Neuronal stem cell (in vitro differentiated cells): ENCODE results near the gene DESI1.

Experiments
- DNase-seq: peaks from one replicate; pipeline ENCODE4 v3.0.0-alpha.2; 2013; ENCODE audit warnings: low spot score
- H2AFZ ChIP-seq: one replicate; pipeline ENCODE4 v1.6.1; 2013; ENCODE audit warnings: mild to moderate bottlenecking, low read length, inconsistent platforms
- H2AK5ac ChIP-seq: 2 replicates; pipeline ENCODE4 v1.6.1; 2013; ENCODE audit warnings: low read depth, mild to moderate bottlenecking, inconsistent platforms, low read length, moderate library complexity, mixed read lengths
- H2BK120ac ChIP-seq: 2 replicates; pipeline ENCODE4 v1.6.1; 2013; ENCODE audit warnings: low read depth, mild to moderate bottlenecking, inconsistent platforms, low read length, moderate library complexity, mixed read lengths
- H2BK12ac ChIP-seq: one replicate; pipeline ENCODE4 v1.6.1; 2013; ENCODE audit warnings: low read length, inconsistent platforms
- H2BK15ac ChIP-seq: 2 replicates; pipeline ENCODE4 v1.6.1; 2013; ENCODE audit warnings: mild to moderate bottlenecking, low read length, inconsistent platforms, mixed read lengths
- H2BK5ac ChIP-seq: one replicate; pipeline ENCODE4 v1.6.1; 2013; ENCODE audit warnings: inconsistent platforms, mild to moderate bottlenecking, low read length, moderate library complexity
- H3K14ac ChIP-seq: one replicate; pipeline ENCODE4 v1.6.1; 2013; ENCODE audit warnings: low read length, inconsistent platforms
- H3K18ac ChIP-seq: 2 replicates; pipeline ENCODE4 v1.6.1; 2013; ENCODE audit warnings: low read length, inconsistent platforms
- H3K23ac ChIP-seq: 2 replicates; pipeline ENCODE4 v1.6.1; 2013; ENCODE audit warnings: low read depth, mild to moderate bottlenecking, mixed read lengths, low read length, inconsistent platforms; ENCODE audit not compliant: poor library complexity
- H3K27ac ChIP-seq: replicated peaks from 3 replicates; pipeline ENCODE4 v1.5.1; 2013; ENCODE audit warnings: low read length, inconsistent platforms
- H3K27me3 ChIP-seq, 3 experiments: 2 replicates each; pipeline ENCODE4 v1.6.1; 2013; ENCODE audit warnings: low read length in 3 of 3, mild to moderate bottlenecking in 2 of 3, inconsistent platforms in 1 of 3, low read depth in 1 of 3, mixed read lengths in 1 of 3, moderate library complexity in 1 of 3; ENCODE audit not compliant: control insufficient read depth in 3 of 3, insufficient read depth in 3 of 3
- H3K36me3 ChIP-seq, 2 donors: replicated peaks in 1 of 2; 2 replicates each; pipeline ENCODE4 v1.6.1; 2013; ENCODE audit warnings: low read length in 2 of 2; ENCODE audit not compliant: control insufficient read depth in 2 of 2, insufficient read depth in 2 of 2
- H3K4ac ChIP-seq: 2 replicates; pipeline ENCODE4 v1.6.1; 2013; ENCODE audit warnings: inconsistent platforms, mild to moderate bottlenecking, low read length, moderate library complexity
- H3K4me1 ChIP-seq, 2 donors: 1 replicate in 1 of 2; 2 replicates in 1 of 2; pipeline ENCODE4 v1.6.1; 2013; ENCODE audit warnings: low read length in 2 of 2, low read depth in 1 of 2; ENCODE audit not compliant: control insufficient read depth in 2 of 2, insufficient read depth in 1 of 2
- H3K4me2 ChIP-seq: one replicate; pipeline ENCODE4 v1.6.1; 2013; ENCODE audit warnings: mild to moderate bottlenecking, low read length, inconsistent platforms; ENCODE audit not compliant: insufficient read depth, poor library complexity, severe bottlenecking
- H3K4me3 ChIP-seq, 2 donors: 2 replicates each; pipeline ENCODE4 v1.5.1; 2013; ENCODE audit warnings: low read length in 2 of 2, mild to moderate bottlenecking in 2 of 2, inconsistent platforms in 1 of 2, moderate library complexity in 1 of 2
- H3K79me1 ChIP-seq: one replicate; pipeline ENCODE4 v1.6.1; 2013; ENCODE audit warnings: low read depth, mild to moderate bottlenecking, inconsistent platforms, low read length, moderate library complexity
- H3K9ac ChIP-seq: one replicate; pipeline ENCODE4 v1.6.1; 2013; ENCODE audit warnings: mild to moderate bottlenecking, low read depth, low read length, inconsistent platforms; ENCODE audit not compliant: poor library complexity
- H3K9me3 ChIP-seq, 2 donors: replicated peaks in 1 of 2; 2 replicates each; pipeline versions ENCODE3 to v1.6.1; 2013; ENCODE audit warnings: low read length in 2 of 2, mild to moderate bottlenecking in 2 of 2, inconsistent platforms in 1 of 2, low read depth in 1 of 2, mixed read lengths in 1 of 2, moderate library complexity in 1 of 2; ENCODE audit not compliant: control insufficient read depth in 2 of 2, insufficient read depth in 1 of 2
- H4K8ac ChIP-seq: one replicate; pipeline ENCODE4 v1.6.1; 2013; ENCODE audit warnings: low read depth, mild to moderate bottlenecking, inconsistent platforms, low read length, moderate library complexity
- H4K91ac ChIP-seq: one replicate; pipeline ENCODE4 v1.6.1; 2013; ENCODE audit warnings: low read length, low read depth, mild to moderate bottlenecking, inconsistent platforms; ENCODE audit not compliant: poor library complexity
- WGBS, 2 donors: extraction: QIAGEN DNeasy Blood & Tissue Kit; methylation state at CpG; one replicate each; pipeline ENCODE4 v1.1.7; 2013; ENCODE audit warnings: missing lambda C conversion rate in 2 of 2, mixed read lengths in 1 of 2; ENCODE audit not compliant: insufficient read length in 2 of 2, insufficient replicate concordance in 1 of 2; ENCODE audit errors: extremely low coverage in 2 of 2; 5-methylcytosine and 5-hydroxymethylcytosine counted together

The DESI1 gene

GRCh38 chr22:41659941-41660340 is 39.1 kb upstream of the DESI1 start:
- no peak overlapping the region for H3K14ac ChIP-seq
- no peak overlapping the region for H3K18ac ChIP-seq
- no peak overlapping the region for H4K8ac ChIP-seq
- H3K27me3 ChIP-seq = no peaks in the 10 kb centered on the region
- no peak overlapping the region for H2BK5ac ChIP-seq
- no peak overlapping the region for H3K4me3 ChIP-seq
- H3K9ac ChIP-seq = no peak overlapping the region
- H3K27ac ChIP-seq = no peak overlapping the region
- no peak overlapping the region for H3K4ac ChIP-seq
- H3K23ac ChIP-seq = no peak overlapping the region
- H2BK12ac ChIP-seq = no peak overlapping the region
- no peaks in the 10 kb centered on the region for H3K9me3 ChIP-seq
- no peak overlapping the region for H4K91ac ChIP-seq
- H2AK5ac ChIP-seq = no peak overlapping the region
- no peaks in the 10 kb centered on the region for H3K4me1 ChIP-seq
- peaks cover 61 to 100% of the 10 kb centered on the region in 2 donors for H3K36me3 ChIP-seq
- H2BK120ac ChIP-seq = no peak overlapping the region
- no peak overlapping the region for H3K4me2 ChIP-seq
- no peak for DNase-seq
- no CpG with 5 or more reads among the region's 1 CpG for WGBS, 2 donors
- peaks cover 4% of the 10 kb centered on the region for H3K79me1 ChIP-seq
- no peak overlapping the region for H2AFZ ChIP-seq
- no peak overlapping the region for H2BK15ac ChIP-seq

DNA sequence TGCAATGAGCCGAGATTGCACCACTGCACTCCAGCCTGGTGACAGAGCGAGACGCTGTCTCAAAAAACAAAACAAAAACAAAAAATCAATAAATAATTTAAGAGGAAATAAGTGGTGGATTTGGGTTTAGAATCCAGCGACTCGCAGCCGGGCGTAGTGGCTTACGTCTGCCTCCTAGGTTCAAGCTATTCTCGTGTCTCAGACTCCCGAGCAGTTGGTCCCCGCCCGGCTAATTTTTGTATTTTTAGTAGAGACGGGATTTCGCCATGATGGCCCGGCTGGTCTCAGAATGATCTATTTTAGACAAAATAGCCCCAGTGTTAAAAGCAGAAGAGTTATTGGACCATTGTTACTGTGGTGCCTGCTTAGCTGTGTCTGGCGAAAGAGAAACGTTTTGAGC is 38.0 kb upstream of the DESI1 start:
- no peak for DNase-seq
- H2AK5ac ChIP-seq = no peak overlapping the region
- peaks cover 4% of the 10 kb centered on the region for H3K79me1 ChIP-seq
- no peak overlapping the region for H2BK15ac ChIP-seq
- no CpG with 5 or more reads among the region's 17 CpGs for WGBS, 2 donors
- no peak overlapping the region for H3K9ac ChIP-seq
- no peak overlapping the region for H3K14ac ChIP-seq
- no peak overlapping the region for H2AFZ ChIP-seq
- no peak overlapping the region for H2BK5ac ChIP-seq
- no peaks in the 10 kb centered on the region for H3K4me1 ChIP-seq
- no peak overlapping the region for H3K4me3 ChIP-seq
- no peak overlapping the region for H3K4me2 ChIP-seq
- H2BK120ac ChIP-seq = no peak overlapping the region
- H3K23ac ChIP-seq = no peak overlapping the region
- H3K4ac ChIP-seq = no peak overlapping the region
- H3K18ac ChIP-seq = no peak overlapping the region
- H3K9me3 ChIP-seq = no peaks in the 10 kb centered on the region
- no peaks in the 10 kb centered on the region for H3K27me3 ChIP-seq
- no peak overlapping the region for H4K91ac ChIP-seq
- H3K27ac ChIP-seq = no peak overlapping the region
- H3K36me3 ChIP-seq = peaks cover 68 to 100% of the 10 kb centered on the region in 2 donors
- no peak overlapping the region for H4K8ac ChIP-seq
- no peak overlapping the region for H2BK12ac ChIP-seq

DNA sequence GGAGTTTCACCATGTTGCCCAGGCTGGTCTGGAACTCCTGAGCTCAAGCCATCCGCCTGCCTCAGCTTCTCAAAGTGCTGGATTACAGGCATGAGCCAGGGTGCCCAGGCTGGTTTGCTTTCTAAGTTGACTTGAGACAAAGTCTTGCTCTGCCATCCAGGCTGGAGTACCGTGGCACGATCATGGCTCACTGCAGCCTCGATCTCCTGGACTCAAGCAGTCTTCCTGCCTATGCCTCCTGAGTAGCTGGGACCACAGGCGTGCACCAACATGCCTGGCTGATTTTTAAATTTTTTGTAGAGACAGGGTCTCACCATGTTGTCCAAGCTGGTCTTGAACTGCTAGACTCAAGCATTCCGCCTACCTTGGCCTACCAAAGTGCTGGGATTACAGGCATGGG is 36.9 kb upstream of the DESI1 start:
- Histone ChIP-seq H3K4me2 (no peak overlapping the region), H4K8ac (no peak overlapping the region), H2BK120ac (no peak overlapping the region), H3K36me3 (peaks cover 70 to 100% of the 10 kb centered on the region in 2 donors), H4K91ac (no peak overlapping the region), H2AFZ (no peak overlapping the region), H3K14ac (no peak overlapping the region), H2BK5ac (no peak overlapping the region), H3K23ac (no peak overlapping the region), H3K4me1 (no peaks in the 10 kb centered on the region), H2BK15ac (no peak overlapping the region), H3K9ac (no peak overlapping the region), H3K9me3 (no peaks in the 10 kb centered on the region), H3K4ac (no peak overlapping the region), H3K18ac (no peak overlapping the region), H3K4me3 (no peak overlapping the region), H2AK5ac (no peak overlapping the region), H3K27me3 (no peaks in the 10 kb centered on the region), H3K79me1 (peaks cover 4% of the 10 kb centered on the region), H3K27ac (no peak overlapping the region), H2BK12ac (no peak overlapping the region)
- no CpG with 5 or more reads among the region's 6 CpGs for WGBS, 2 donors
- DNase-seq = no peak

DNA sequence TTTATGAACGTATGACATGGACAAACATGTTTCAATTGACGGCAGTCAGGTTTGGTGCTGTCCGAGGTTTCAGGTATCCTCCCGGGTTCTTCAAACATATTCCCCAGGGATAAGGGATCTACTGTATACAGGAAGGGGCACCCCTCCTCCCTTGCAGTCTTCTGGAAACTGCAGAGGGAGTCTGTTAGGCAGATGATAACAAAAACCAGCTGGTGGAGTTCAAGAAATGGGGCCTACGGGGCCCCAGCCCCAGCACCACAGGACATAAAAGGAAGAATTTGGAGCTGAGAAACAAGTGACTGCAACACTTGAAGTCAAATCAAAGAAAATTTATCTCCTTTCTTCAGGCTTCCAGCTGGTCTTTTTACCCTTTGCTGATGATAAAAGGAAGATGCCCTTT is 35.7 kb upstream of the DESI1 start:
- peaks cover 71 to 100% of the 10 kb centered on the region in 2 donors for H3K36me3 ChIP-seq
- no peak overlapping the region for H3K23ac ChIP-seq
- H2AFZ ChIP-seq = no peak overlapping the region
- H3K27ac ChIP-seq = no peak overlapping the region
- no peak overlapping the region for H3K14ac ChIP-seq
- no peak overlapping the region for H3K4me3 ChIP-seq
- no peak overlapping the region for H2BK120ac ChIP-seq
- no peak overlapping the region for H2BK15ac ChIP-seq
- no peak overlapping the region for H3K9ac ChIP-seq
- peaks cover 4% of the 10 kb centered on the region for H3K79me1 ChIP-seq
- no peaks in the 10 kb centered on the region for H3K27me3 ChIP-seq
- H3K4ac ChIP-seq = no peak overlapping the region
- H3K4me1 ChIP-seq = no peaks in the 10 kb centered on the region
- no peak overlapping the region for H2AK5ac ChIP-seq
- WGBS, 2 donors = no CpG with 5 or more reads among the region's 5 CpGs
- no peak overlapping the region for H3K18ac ChIP-seq
- no peak overlapping the region for H4K8ac ChIP-seq
- H2BK12ac ChIP-seq = no peak overlapping the region
- H3K9me3 ChIP-seq = no peaks in the 10 kb centered on the region
- H3K4me2 ChIP-seq = no peak overlapping the region
- no peak for DNase-seq
- H4K91ac ChIP-seq = no peak overlapping the region
- no peak overlapping the region for H2BK5ac ChIP-seq
